PC-9 (cell line): ENCODE results near the gene PHYH. TPM values are rescaled to one million over a fixed set of nuclear protein-coding genes. Genes with fewer than 3 reads are reported as not detected.
"Not testable (repeated sequence)": the region's sequence is repeated elsewhere in the genome, so short reads cannot be mapped to it uniquely, and the experiment has no call there.

Experiments used
- BruUV-seq: library from RNA; stranded (reverse); fragments of 400-500 nt; replicated peaks from 2 replicates; lab custom pipeline; 2021; lab: Mats Ljungman, UMichigan
- CTCF ChIA-PET: fragments of 300-600 bp; sonication (Branson Sonifier 250); formaldehyde crosslinking; loops from one replicate; lab custom pipeline; 2022; ENCODE audit warnings: antibody characterized with exemption; lab: Charles Lee
- POLR2A ChIA-PET: fragments of 300-600 bp; sonication (Branson Sonifier 250); formaldehyde crosslinking; loops from one replicate; lab custom pipeline; 2022; ENCODE audit warnings: antibody characterized with exemption; ENCODE audit not compliant: unreplicated experiment; lab: Charles Lee
- DNase-seq, 2 experiments: peaks; one replicate each; pipeline versions ENCODE4 v3.0.0 to v3.0.0-alpha.2; 2015 to 2022; ENCODE audit warnings: mixed read lengths in 1 of 2
- H2AFZ ChIP-seq: fragments of 200-600 bp; sonication (generic); 2 replicates; pipeline ENCODE4 v1.8.1; 2017; ENCODE audit warnings: antibody characterized with exemption
- H3F3A ChIP-seq: fragments of 200-600 bp; sonication (generic); 2 replicates; pipeline ENCODE4 v1.8.1; 2017; ENCODE audit warnings: antibody characterized with exemption, mild to moderate bottlenecking, low read depth; ENCODE audit not compliant: insufficient read depth
- H3K27ac ChIP-seq: fragments of 200-600 bp; sonication (generic); 2 replicates; pipeline ENCODE4 v1.6.1; 2016; ENCODE audit warnings: mixed run types
- H3K27me3 ChIP-seq: fragments of 200-600 bp; sonication (generic); 2 replicates; pipeline ENCODE4 v1.6.1; 2016; ENCODE audit warnings: low read depth, mixed run types; ENCODE audit not compliant: insufficient read depth
- H3K36me3 ChIP-seq: fragments of 200-600 bp; sonication (generic); 2 replicates; pipeline ENCODE4 v1.6.1; 2016; ENCODE audit warnings: low read depth, mixed run types
- H3K4me1 ChIP-seq: fragments of 200-600 bp; sonication (generic); replicated peaks from 2 replicates; pipeline ENCODE4 v1.6.1; 2016; ENCODE audit warnings: mixed run types; ENCODE audit not compliant: insufficient read depth
- H3K4me2 ChIP-seq: fragments of 200-600 bp; sonication (generic); 2 replicates; pipeline ENCODE4 v1.6.1; 2017; ENCODE audit warnings: mixed run types
- H3K4me3 ChIP-seq: fragments of 200-600 bp; sonication (generic); 2 replicates; pipeline ENCODE4 v1.6.1; 2016; ENCODE audit warnings: mixed run types
- H3K79me2 ChIP-seq: fragments of 200-600 bp; sonication (generic); 2 replicates; pipeline ENCODE4 v1.6.1; 2017; ENCODE audit warnings: low read depth, mixed run types
- H3K9me2 ChIP-seq: fragments of 200-600 bp; sonication (generic); 2 replicates; pipeline ENCODE4 v1.8.1; 2017; ENCODE audit warnings: mild to moderate bottlenecking; ENCODE audit not compliant: insufficient read depth
- H3K9me3 ChIP-seq: fragments of 200-600 bp; sonication (generic); 2 replicates; pipeline ENCODE4 v1.8.1; 2016; ENCODE audit warnings: low read depth; ENCODE audit not compliant: insufficient read depth
- H4K20me1 ChIP-seq: fragments of 200-600 bp; sonication (generic); 2 replicates; pipeline ENCODE4 v1.8.1; 2017; ENCODE audit not compliant: insufficient read depth
- EZH2 ChIP-seq: fragments of 200-600 bp; sonication (generic); IDR thresholded peaks from 2 replicates; pipeline ENCODE4 v1.8.0; 2017; ENCODE audit warnings: antibody characterized with exemption, low read depth
- intact Hi-C: fragments of 100-400 bp; cut with micrococcal nuclease; formaldehyde crosslinking; loops from one replicate; pipeline ENCODE4 v1.10.0; 2022; ENCODE audit not compliant: unreplicated experiment
- total RNA-seq: library from RNA; stranded (reverse); gene quantifications from 2 replicates; pipeline ENCODE4 v1.2.3, GENCODE V29; 2021
- TF ChIP-seq, protein P1 (sequence below): fragments of 200-600 bp; sonication (generic); conservative IDR thresholded peaks from 2 replicates; pipeline ENCODE4 v1.6.1; 2017; ENCODE audit warnings: mixed run types, antibody characterized with exemption, mild to moderate bottlenecking, moderate library complexity

Gene PHYH
- total RNA-seq, 1 experiment from 2014 or later, result 16.5 TPM

DNA sequence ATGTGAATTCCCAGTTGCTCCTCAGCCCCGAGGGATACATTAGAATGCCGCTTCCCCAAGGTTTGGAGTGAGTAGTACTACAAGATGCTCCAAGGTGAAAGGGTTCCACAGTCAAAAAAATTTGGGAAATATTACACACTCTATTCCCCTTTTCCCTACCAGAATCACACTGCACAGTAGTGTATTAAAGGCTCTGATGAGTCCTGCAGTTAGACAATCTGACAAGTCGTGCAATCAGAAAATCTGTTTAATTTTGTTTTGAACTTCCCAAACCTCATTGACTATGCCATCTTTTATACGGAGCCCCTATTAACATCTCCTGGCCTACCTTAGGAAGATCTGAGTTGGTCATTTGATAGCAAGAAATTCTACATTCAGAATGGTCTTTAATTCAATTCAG is 52.1 kb downstream of the PHYH start:
- no peaks in the 10 kb centered on the region for H3K9me2 ChIP-seq
- H3K36me3 ChIP-seq, result no peaks in the 10 kb centered on the region
- H3K27ac ChIP-seq, result no peak overlapping the region
- no peaks in the 10 kb centered on the region for H3K27me3 ChIP-seq
- ChIA-PET CTCF (no interaction called here), POLR2A (no interaction called here)
- intact Hi-C loops, result no loop called here
- BruUV-seq, result no TSS peak
- H3K4me2 ChIP-seq, result no peak overlapping the region
- no peaks in the 10 kb centered on the region for H3K4me1 ChIP-seq
- H3K4me3 ChIP-seq, result no peak overlapping the region
- no peaks in the 10 kb centered on the region for H3K79me2 ChIP-seq
- no peaks in the 10 kb centered on the region for H3F3A ChIP-seq
- TF ChIP-seq EZH2, result no peak
- TF ChIP-seq, protein P1, sequence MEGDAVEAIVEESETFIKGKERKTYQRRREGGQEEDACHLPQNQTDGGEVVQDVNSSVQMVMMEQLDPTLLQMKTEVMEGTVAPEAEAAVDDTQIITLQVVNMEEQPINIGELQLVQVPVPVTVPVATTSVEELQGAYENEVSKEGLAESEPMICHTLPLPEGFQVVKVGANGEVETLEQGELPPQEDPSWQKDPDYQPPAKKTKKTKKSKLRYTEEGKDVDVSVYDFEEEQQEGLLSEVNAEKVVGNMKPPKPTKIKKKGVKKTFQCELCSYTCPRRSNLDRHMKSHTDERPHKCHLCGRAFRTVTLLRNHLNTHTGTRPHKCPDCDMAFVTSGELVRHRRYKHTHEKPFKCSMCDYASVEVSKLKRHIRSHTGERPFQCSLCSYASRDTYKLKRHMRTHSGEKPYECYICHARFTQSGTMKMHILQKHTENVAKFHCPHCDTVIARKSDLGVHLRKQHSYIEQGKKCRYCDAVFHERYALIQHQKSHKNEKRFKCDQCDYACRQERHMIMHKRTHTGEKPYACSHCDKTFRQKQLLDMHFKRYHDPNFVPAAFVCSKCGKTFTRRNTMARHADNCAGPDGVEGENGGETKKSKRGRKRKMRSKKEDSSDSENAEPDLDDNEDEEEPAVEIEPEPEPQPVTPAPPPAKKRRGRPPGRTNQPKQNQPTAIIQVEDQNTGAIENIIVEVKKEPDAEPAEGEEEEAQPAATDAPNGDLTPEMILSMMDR, result no peak
- no peak for DNase-seq
- no peaks in the 10 kb centered on the region for H3K9me3 ChIP-seq
- H4K20me1 ChIP-seq, result no peaks in the 10 kb centered on the region
- no peak overlapping the region for H2AFZ ChIP-seq

DNA sequence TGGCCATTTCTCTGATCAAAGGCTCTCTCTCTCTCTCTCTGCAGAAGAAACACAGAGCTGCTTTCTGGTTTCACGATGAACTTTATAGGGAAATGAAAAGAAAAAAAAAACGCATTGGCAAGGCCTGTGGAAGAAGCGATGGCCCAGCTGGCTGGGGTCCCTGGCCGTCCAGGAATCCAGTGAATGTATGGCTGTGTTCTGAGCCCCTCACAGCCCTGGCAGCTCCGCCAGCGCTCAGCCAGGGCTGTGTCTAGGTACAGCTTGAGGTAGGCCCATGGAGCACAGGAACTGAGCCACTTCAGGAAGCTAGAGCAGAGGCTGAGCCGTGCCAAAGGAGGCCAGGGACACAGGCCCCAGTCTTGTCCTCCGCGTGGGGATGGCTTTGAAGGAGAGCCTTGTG is 52.6 kb downstream of the PHYH start:
- no peaks in the 10 kb centered on the region for H3K9me2 ChIP-seq
- no TSS peak for BruUV-seq
- no peaks in the 10 kb centered on the region for H4K20me1 ChIP-seq
- intact Hi-C loops, result no loop called here
- no peak overlapping the region for H2AFZ ChIP-seq
- ChIA-PET POLR2A (no interaction called here), CTCF (no interaction called here)
- DNase-seq, result no peak
- no peaks in the 10 kb centered on the region for H3K27me3 ChIP-seq
- H3K4me1 ChIP-seq, result no peaks in the 10 kb centered on the region
- no peaks in the 10 kb centered on the region for H3F3A ChIP-seq
- no peaks in the 10 kb centered on the region for H3K36me3 ChIP-seq
- H3K27ac ChIP-seq, result no peak overlapping the region
- no peak for TF ChIP-seq EZH2
- TF ChIP-seq, protein P1, result no peak
- H3K79me2 ChIP-seq, result no peaks in the 10 kb centered on the region
- no peak overlapping the region for H3K4me2 ChIP-seq
- no peak overlapping the region for H3K4me3 ChIP-seq
- no peaks in the 10 kb centered on the region for H3K9me3 ChIP-seq

- BruUV-seq, H3K4me1 ChIP-seq, H2AFZ ChIP-seq, H4K20me1 ChIP-seq, H3K4me3 ChIP-seq, H3K4me2 ChIP-seq, intact Hi-C loops, H3K27ac ChIP-seq, DNase-seq, H3K36me3 ChIP-seq, H3K27me3 ChIP-seq, H3K9me2 ChIP-seq, POLR2A ChIA-PET, H3F3A ChIP-seq, CTCF ChIA-PET, H3K9me3 ChIP-seq, H3K79me2 ChIP-seq: not testable (repeated sequence)
Measured at GRCh38 chr10:13242260-13242659, 57.6 kb downstream of the PHYH start.

GRCh38 chr10:13241613-13242012 is 58.3 kb downstream of the PHYH start:
- Histone ChIP-seq H3K4me3 (no peak overlapping the region), H3K27me3 (no peaks in the 10 kb centered on the region), H3K9me3 (no peaks in the 10 kb centered on the region), H3F3A (no peaks in the 10 kb centered on the region), H3K27ac (no peak overlapping the region), H4K20me1 (no peaks in the 10 kb centered on the region), H3K9me2 (no peaks in the 10 kb centered on the region), H3K79me2 (no peaks in the 10 kb centered on the region), H3K4me2 (no peak overlapping the region), H3K36me3 (no peaks in the 10 kb centered on the region), H3K4me1 (no peaks in the 10 kb centered on the region), H2AFZ (no peak overlapping the region)
- no peak for DNase-seq
- intact Hi-C loops, result no loop called here
- BruUV-seq, result no TSS peak
- POLR2A ChIA-PET, result no interaction called here
- CTCF ChIA-PET, result no interaction called here
- TF ChIP-seq, protein P1, result no peak
- TF ChIP-seq EZH2, result no peak
